ENCODE measurements around the gene FEM1A. TPM values are rescaled to one million over a fixed set of nuclear protein-coding genes. Genes with fewer than 3 reads are reported as not detected.

FEM1A gene
- total RNA-seq, 1 experiment from 2014 or later, result 8.8 TPM

GRCh38 chr19:4745986-4746385 lies 45.5 kb upstream of the FEM1A start:
- intact Hi-C loops (cut with micrococcal nuclease; ENCODE audit: unreplicated experiment), result no loop called here
- no peak overlapping the region for H3K27ac Mint-ChIP-seq (ENCODE audit: unreplicated experiment)
- H3K4me3 Mint-ChIP-seq (ENCODE audit: low read depth, unreplicated experiment), result no peak overlapping the region
- peaks cover 1% of the 10 kb centered on the region for H3K36me3 Mint-ChIP-seq (ENCODE audit: insufficient read depth, unreplicated experiment)
- no TSS peak for BruUV-seq (replicated peaks)
- TF ChIP-seq CTCF (IDR thresholded peaks at IDR 0.05; ENCODE audit: unreplicated experiment), result no peak
- peaks cover 8% of the 10 kb centered on the region for H3K4me1 Mint-ChIP-seq (ENCODE audit: low read depth, unreplicated experiment)
- peaks cover 6% of the 10 kb centered on the region for H3K9me3 Mint-ChIP-seq (ENCODE audit: low read depth, unreplicated experiment)
- CTCF ChIA-PET, result interaction anchor here (0.7 kb wide), 1 partner anchor 15 kb away, joined by 4 read pairs; no protein-coding TSS in a partner anchor
- peaks cover 59% of the 10 kb centered on the region for H3K27me3 Mint-ChIP-seq (ENCODE audit: unreplicated experiment)
- no peak for DNase-seq

- Mint-ChIP-seq H3K4me1 (ENCODE audit: low read depth, unreplicated experiment) (peaks cover 8% of the 10 kb centered on the region), H3K27me3 (ENCODE audit: unreplicated experiment) (peaks cover 48% of the 10 kb centered on the region), H3K4me3 (ENCODE audit: low read depth, unreplicated experiment) (no peak overlapping the region), H3K36me3 (ENCODE audit: insufficient read depth, unreplicated experiment) (no peaks in the 10 kb centered on the region), H3K9me3 (ENCODE audit: low read depth, unreplicated experiment) (peaks cover 6% of the 10 kb centered on the region), H3K27ac (ENCODE audit: unreplicated experiment) (no peak overlapping the region)
- BruUV-seq (replicated peaks), result no TSS peak
- intact Hi-C loops (cut with micrococcal nuclease; ENCODE audit: unreplicated experiment), result no loop called here
- CTCF ChIA-PET, result no interaction called here
- TF ChIP-seq CTCF (IDR thresholded peaks at IDR 0.05; ENCODE audit: unreplicated experiment), result no peak
- DNase-seq, result no peak
Observed at GRCh38 chr19:4748185-4748584, 43.3 kb upstream of the FEM1A start.

GRCh38 chr19:4748589-4748988 lies 42.9 kb upstream of the FEM1A start:
- H3K9me3 Mint-ChIP-seq (ENCODE audit: low read depth, unreplicated experiment), result peaks cover 6% of the 10 kb centered on the region
- H3K27me3 Mint-ChIP-seq (ENCODE audit: unreplicated experiment), result peaks cover 44% of the 10 kb centered on the region
- BruUV-seq (replicated peaks), result no TSS peak
- no peak overlapping the region for H3K27ac Mint-ChIP-seq (ENCODE audit: unreplicated experiment)
- TF ChIP-seq CTCF (IDR thresholded peaks at IDR 0.05; ENCODE audit: unreplicated experiment), result no peak
- no peak for DNase-seq
- H3K4me1 Mint-ChIP-seq (ENCODE audit: low read depth, unreplicated experiment), result peaks cover 8% of the 10 kb centered on the region
- no peaks in the 10 kb centered on the region for H3K36me3 Mint-ChIP-seq (ENCODE audit: insufficient read depth, unreplicated experiment)
- H3K4me3 Mint-ChIP-seq (ENCODE audit: low read depth, unreplicated experiment), result no peak overlapping the region
- intact Hi-C loops (cut with micrococcal nuclease; ENCODE audit: unreplicated experiment), result no loop called here
- CTCF ChIA-PET, result no interaction called here

GRCh38 chr19:4749870-4750590 lies 41.5 kb upstream of the FEM1A start:
- no peak overlapping the region for H3K4me3 Mint-ChIP-seq (ENCODE audit: low read depth, unreplicated experiment)
- peaks cover 6% of the 10 kb centered on the region for H3K9me3 Mint-ChIP-seq (ENCODE audit: low read depth, unreplicated experiment)
- H3K36me3 Mint-ChIP-seq (ENCODE audit: insufficient read depth, unreplicated experiment), result no peaks in the 10 kb centered on the region
- TF ChIP-seq CTCF (IDR thresholded peaks at IDR 0.05; ENCODE audit: unreplicated experiment), result no peak
- CTCF ChIA-PET, result interaction anchor here (0.7 kb wide), 2 partner anchors 8 to 155 kb away, joined by 3 read pairs; no protein-coding TSS in a partner anchor
- no TSS peak for BruUV-seq (replicated peaks)
- peaks cover 8% of the 10 kb centered on the region for H3K4me1 Mint-ChIP-seq (ENCODE audit: low read depth, unreplicated experiment)
- H3K27ac Mint-ChIP-seq (ENCODE audit: unreplicated experiment), result no peak overlapping the region
- H3K27me3 Mint-ChIP-seq (ENCODE audit: unreplicated experiment), result peaks cover 41% of the 10 kb centered on the region
- DNase-seq, result no peak
- intact Hi-C loops (cut with micrococcal nuclease; ENCODE audit: unreplicated experiment), result no loop called here
